IPS-NIHi11 (cell line): ENCODE measurements around the gene PRSS27.

Experiments
- DNase-seq: peaks from one replicate; pipeline ENCODE4 v3.0.0; 2012; ENCODE audit warnings: mixed read lengths, low spot score

Gene PRSS27

GRCh38 chr16:2751577-2752034, 31.6 kb upstream of the PRSS27 start:
- peak; percentile 88 for DNase-seq

- no peak for DNase-seq
Observed at GRCh38 chr16:2749936-2750335, 29.9 kb upstream of the PRSS27 start.

- DNase-seq, result no peak
Observed at GRCh38 chr16:2749476-2749875, 29.5 kb upstream of the PRSS27 start.

- no peak for DNase-seq
Observed at GRCh38 chr16:2748757-2749455, 28.9 kb upstream of the PRSS27 start.

- DNase-seq, result no peak
Observed at GRCh38 chr16:2745961-2746360, 25.9 kb upstream of the PRSS27 start.

- no peak for DNase-seq
Observed at GRCh38 chr16:2745116-2745890, 25.3 kb upstream of the PRSS27 start.

- DNase-seq, result no peak
Observed at GRCh38 chr16:2744711-2745110, 24.7 kb upstream of the PRSS27 start.

- DNase-seq, result no peak
Observed at GRCh38 chr16:2743007-2743810, 23.2 kb upstream of the PRSS27 start.

- no peak for DNase-seq
Observed at GRCh38 chr16:2742323-2743006, 22.4 kb upstream of the PRSS27 start.

- no peak for DNase-seq
Observed at GRCh38 chr16:2741168-2741567, 21.1 kb upstream of the PRSS27 start.

GRCh38 chr16:2740476-2740875, 20.5 kb upstream of the PRSS27 start:
- DNase-seq, result no peak

- DNase-seq, result no peak
Observed at GRCh38 chr16:2739625-2740430, 19.8 kb upstream of the PRSS27 start.

GRCh38 chr16:2738615-2739014, 18.6 kb upstream of the PRSS27 start:
- no peak for DNase-seq

GRCh38 chr16:2737895-2738418, 17.9 kb upstream of the PRSS27 start:
- DNase-seq, result no peak

- peak; percentile 58 for DNase-seq
Observed at GRCh38 chr16:2737238-2737605, 17.2 kb upstream of the PRSS27 start.

- DNase-seq, result no peak
Observed at GRCh38 chr16:2736476-2737237, 16.6 kb upstream of the PRSS27 start.

- DNase-seq, result no peak
Observed at GRCh38 chr16:2734844-2735515, 15.0 kb upstream of the PRSS27 start.

- no peak for DNase-seq
Observed at GRCh38 chr16:2728034-2728433, 8.0 kb upstream of the PRSS27 start.

GRCh38 chr16:2726923-2727322, 6.9 kb upstream of the PRSS27 start:
- DNase-seq, result no peak
